Hindlimb muscle (tissue), 1 donor: Measurements from ENCODE around the gene YIPF2. TPM values are rescaled to one million over a fixed set of nuclear protein-coding genes. Genes with fewer than 3 reads are reported as not detected.
"Not testable (repeated sequence)": the region's sequence is repeated elsewhere in the genome, so short reads cannot be mapped to it uniquely, and the experiment has no call there.

Source experiments
- DNase-seq: peaks from one replicate; pipeline ENCODE4 v3.0.0-alpha.2; 2013
- polyA plus RNA-seq: library from polyadenylated mRNA; unstranded; fragments of 120-200 nt; gene quantifications from one replicate; pipeline ENCODE4 v1.2.1, GENCODE V29; 2013; ENCODE audit not compliant: insufficient read length

YIPF2 gene
- polyA plus RNA-seq, 1 donor: 28.6 TPM

GRCh38 chr19:10908380-10908960 is 20.0 kb downstream of the YIPF2 start:
- DNase-seq: no peak

GRCh38 chr19:10907925-10908324 is 20.5 kb downstream of the YIPF2 start:
- DNase-seq: no peak

DNA sequence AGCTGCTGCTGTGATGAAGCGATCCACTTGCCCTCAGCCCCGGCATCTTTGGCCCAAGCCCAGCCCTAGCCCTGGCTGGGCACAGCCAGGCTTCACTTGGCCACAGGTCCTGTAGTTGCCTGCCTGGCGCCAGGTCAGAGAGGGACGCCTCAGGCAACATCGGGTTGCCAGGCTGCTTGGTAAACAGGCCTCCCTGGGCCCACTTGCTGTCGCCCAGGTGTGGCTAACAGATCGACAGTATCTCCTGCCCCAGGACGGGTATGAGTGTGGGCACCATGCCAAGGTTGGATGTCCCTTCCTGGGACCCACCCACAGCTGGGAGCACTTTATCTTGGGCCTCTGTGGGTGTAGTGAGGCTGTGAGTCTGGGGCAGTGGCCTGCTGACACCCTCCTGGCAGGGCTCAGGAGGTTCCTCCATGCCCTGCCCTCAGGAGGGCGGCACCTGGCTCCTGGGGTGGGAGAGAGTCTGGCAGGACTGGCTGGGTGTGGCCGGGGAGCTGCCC is 29.2 kb downstream of the YIPF2 start:
- no peak for DNase-seq

DNA sequence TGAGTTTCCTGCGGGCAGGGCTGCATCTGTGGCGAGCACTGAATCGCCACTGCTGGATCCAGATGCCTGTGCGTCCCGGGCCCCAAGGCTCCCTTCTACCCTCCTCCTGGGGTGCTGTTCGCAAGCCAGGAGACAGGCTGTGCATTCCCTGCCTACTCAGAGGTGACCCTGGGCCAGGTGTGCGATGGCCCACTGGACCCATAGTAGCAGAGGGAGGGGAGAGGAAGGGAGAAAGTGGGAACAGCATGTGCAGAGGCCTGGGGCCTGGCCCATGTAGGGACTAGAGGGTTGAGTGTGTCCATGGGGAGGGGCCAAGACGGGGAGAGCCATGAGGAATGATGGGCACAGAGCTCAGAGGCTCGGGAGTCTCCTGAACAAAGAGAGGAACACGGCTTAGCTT is 29.8 kb downstream of the YIPF2 start:
- DNase-seq: no peak

- DNase-seq: no peak
These were observed 31.4 kb downstream of the YIPF2 start for GRCh38 chr19:10896851-10897526.

DNA sequence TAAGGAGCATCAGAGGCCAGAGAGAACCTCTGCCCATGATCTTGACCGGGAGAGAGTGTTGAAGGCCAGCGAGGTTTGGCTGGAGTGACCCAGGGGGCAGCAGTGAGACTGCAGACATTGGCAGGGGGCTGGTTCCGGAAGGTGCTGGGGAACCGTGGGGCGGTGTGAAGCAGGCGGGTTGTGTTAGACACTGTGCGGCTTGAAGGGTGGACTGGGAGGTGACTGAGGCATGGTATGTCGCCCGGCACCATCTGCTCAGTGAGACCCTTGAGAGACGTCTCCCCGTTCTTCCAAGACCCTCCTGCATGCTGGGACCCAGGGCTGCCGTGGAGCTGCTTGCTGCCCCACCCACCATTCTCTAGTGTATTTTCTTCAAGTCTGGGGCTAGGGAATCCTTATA is 32.5 kb downstream of the YIPF2 start:
- DNase-seq: no peak

DNA sequence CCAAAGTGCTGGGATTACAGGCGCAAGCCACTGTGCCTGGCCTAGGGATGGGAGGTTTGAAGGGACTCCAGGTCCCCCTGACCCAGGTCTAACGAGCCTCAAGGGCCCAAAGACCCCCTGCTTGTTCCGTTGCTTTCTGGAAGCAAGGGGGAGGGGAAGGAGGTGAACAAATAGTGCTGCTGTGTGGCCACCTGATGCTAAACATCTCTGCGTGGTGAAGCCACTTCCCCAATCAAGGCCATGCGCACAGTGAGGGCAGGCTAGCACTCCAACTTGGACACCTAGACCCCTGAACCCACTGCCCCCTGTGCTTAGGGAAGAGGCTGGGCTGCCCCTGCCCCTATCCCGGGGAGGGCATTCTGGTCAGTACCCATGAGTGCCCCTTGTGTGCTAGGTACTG is 33.1 kb downstream of the YIPF2 start:
- DNase-seq: no peak

DNA sequence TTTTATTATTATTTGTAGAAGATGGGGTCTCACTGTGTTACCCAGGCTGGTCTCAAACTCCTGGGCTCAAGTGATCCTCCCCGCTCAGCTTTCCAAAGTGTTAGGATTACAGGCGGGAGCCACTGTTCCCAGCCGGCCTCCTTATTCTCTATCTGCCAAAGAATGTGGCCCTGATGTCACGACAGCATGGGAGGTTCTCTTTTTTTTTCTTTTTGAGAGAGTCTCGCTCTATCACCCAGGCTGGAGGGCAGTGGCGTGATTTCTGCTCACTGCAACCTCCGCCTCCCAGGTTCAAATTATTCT is 33.6 kb downstream of the YIPF2 start:
- DNase-seq: no peak

GRCh38 chr19:10892256-10892655 is 36.2 kb downstream of the YIPF2 start:
- DNase-seq: no peak

GRCh38 chr19:10891405-10892086 is 36.9 kb downstream of the YIPF2 start:
- peak; percentile 69 for DNase-seq

DNA sequence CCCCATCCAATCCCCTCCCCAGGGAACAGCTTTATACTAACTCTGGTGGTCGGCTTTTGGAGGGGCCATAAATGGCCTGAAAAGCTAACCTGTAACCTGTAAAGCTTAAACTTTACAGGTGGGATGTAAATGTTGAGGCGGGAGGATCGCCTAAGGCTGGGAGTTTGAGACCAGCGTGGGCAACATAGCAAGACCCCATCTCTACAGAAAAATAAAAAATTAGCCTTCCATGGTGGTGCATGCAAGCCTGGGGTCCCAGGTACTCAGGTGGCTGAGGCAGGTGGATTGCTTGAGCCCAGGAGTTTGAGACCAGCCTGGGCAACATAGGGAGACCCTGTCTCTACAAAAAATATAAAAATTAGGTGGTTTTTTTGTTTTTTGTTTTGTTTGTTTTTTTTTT is 38.6 kb downstream of the YIPF2 start:
- no peak for DNase-seq

DNA sequence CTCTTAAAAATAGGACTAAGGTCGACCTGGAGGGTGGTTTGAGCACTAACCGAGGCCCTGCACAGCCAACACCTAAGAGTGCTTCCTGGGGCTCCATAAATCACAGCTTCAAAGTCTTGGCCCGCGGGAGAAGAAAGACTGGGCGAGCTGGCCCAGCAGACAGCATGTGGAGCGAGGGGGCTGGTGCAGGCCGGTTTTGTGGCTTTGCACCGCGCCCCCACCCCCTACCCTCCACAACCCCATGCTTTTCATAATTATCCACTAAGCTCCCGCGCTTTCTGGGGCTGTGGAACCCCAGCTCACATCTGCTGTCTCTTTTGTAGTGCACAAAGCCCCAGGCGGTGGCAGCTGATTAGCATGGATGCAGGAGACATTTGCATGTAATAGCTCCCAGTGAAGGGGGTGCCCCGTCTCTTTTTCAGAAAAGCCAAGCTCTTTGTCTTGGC is 40.0 kb downstream of the YIPF2 start:
- no peak for DNase-seq

- no peak for DNase-seq
These were observed 40.6 kb downstream of the YIPF2 start for GRCh38 chr19:10887616-10888367.

- no peak for DNase-seq
These were observed 43.0 kb downstream of the YIPF2 start for GRCh38 chr19:10885201-10886169.

GRCh38 chr19:10884274-10884673 is 44.2 kb downstream of the YIPF2 start:
- DNase-seq: no peak

DNA sequence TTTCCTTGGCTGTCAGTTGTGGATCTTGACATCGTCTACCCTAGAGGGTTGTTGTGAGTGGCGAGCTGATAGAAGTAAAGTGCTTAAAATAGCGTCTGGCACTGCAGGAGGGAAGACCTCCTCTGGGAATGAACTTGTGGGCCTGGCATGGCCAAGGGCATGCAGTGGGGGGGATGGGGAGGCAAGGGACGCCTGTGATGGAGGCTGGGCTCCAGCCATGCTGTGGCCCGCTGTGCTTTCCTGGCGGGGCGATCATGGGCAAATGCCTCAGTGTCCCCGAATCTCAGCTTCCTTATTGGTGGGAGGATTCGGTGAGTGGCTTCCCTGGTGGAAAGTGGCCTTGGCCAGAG is 46.4 kb downstream of the YIPF2 start:
- no peak for DNase-seq

- no peak for DNase-seq
These were observed 46.9 kb downstream of the YIPF2 start for GRCh38 chr19:10881403-10882107.

- no peak for DNase-seq
These were observed 50.2 kb downstream of the YIPF2 start for GRCh38 chr19:10878253-10878652.

DNA sequence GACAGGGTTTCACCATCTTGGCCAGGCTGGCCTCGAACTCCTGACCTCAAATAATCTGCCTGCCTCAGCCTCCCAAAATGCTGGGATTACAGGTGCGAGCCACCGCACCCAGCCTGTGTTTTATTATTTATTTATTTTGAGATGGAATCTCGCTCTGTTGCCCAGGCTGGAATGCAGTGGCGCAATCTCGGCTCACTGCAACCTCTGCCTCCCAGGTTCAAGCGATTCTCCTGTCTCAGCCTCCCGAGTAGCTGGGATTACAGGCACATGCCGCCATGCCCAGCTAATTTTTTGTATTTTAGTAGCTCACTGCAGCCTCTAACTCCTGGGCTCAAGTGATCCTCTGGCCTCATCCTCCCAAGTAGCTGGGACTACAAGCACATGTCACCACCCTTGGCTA is 50.8 kb downstream of the YIPF2 start:
- DNase-seq: not testable (repeated sequence)

- DNase-seq: no peak
These were observed 51.8 kb downstream of the YIPF2 start for GRCh38 chr19:10876459-10877240.

- no peak for DNase-seq
These were observed 54.4 kb downstream of the YIPF2 start for GRCh38 chr19:10874024-10874423.
